Measurements from ENCODE around the gene TTI1.

Gene TTI1

GRCh38 chr20:37987602-37988290, 45.5 kb downstream of the TTI1 start:
- DNase-seq (ENCODE audit: low spot score): no peak

- DNase-seq (ENCODE audit: low spot score): no peak
Observed at GRCh38 chr20:37986873-37987601, 46.2 kb downstream of the TTI1 start.

GRCh38 chr20:37986044-37986858, 47.0 kb downstream of the TTI1 start:
- no peak for DNase-seq (ENCODE audit: low spot score)

GRCh38 chr20:37984018-37984785, 49.1 kb downstream of the TTI1 start:
- no peak for DNase-seq (ENCODE audit: low spot score)

- DNase-seq (ENCODE audit: low spot score): no peak
Observed at GRCh38 chr20:37983286-37983685, 50.0 kb downstream of the TTI1 start.

- DNase-seq (ENCODE audit: low spot score): no peak
Observed at GRCh38 chr20:37981568-37981967, 51.7 kb downstream of the TTI1 start.

GRCh38 chr20:37980876-37981275, 52.4 kb downstream of the TTI1 start:
- DNase-seq (ENCODE audit: low spot score): no peak

- no peak for DNase-seq (ENCODE audit: low spot score)
Observed at GRCh38 chr20:37980383-37980782, 52.9 kb downstream of the TTI1 start.

- DNase-seq (ENCODE audit: low spot score): no peak
Observed at GRCh38 chr20:37979021-37979985, 54.0 kb downstream of the TTI1 start.

- DNase-seq (ENCODE audit: low spot score): no peak
Observed at GRCh38 chr20:37977786-37978185, 55.5 kb downstream of the TTI1 start.

- no peak for DNase-seq (ENCODE audit: low spot score)
Observed at GRCh38 chr20:37977338-37977737, 55.9 kb downstream of the TTI1 start.

GRCh38 chr20:37976887-37977286, 56.4 kb downstream of the TTI1 start:
- no peak for DNase-seq (ENCODE audit: low spot score)

GRCh38 chr20:37973059-37973910, 60.0 kb downstream of the TTI1 start:
- no peak for DNase-seq (ENCODE audit: low spot score)

- DNase-seq (ENCODE audit: low spot score): no peak
Observed at GRCh38 chr20:37972256-37973058, 60.8 kb downstream of the TTI1 start.

GRCh38 chr20:37971561-37972127, 61.6 kb downstream of the TTI1 start:
- DNase-seq (ENCODE audit: low spot score): no peak

- DNase-seq (ENCODE audit: low spot score): no peak
Observed at GRCh38 chr20:37970856-37971245, 62.4 kb downstream of the TTI1 start.

- no peak for DNase-seq (ENCODE audit: low spot score)
Observed at GRCh38 chr20:37969949-37970855, 63.1 kb downstream of the TTI1 start.
